ENCODE data around the gene ITSN2. TPM values are rescaled to one million over a fixed set of nuclear protein-coding genes. Genes with fewer than 3 reads are reported as not detected.
"Not testable (repeated sequence)": the region's sequence is repeated elsewhere in the genome, so short reads cannot be mapped to it uniquely, and the experiment has no call there.

Gene ITSN2
- polyA plus RNA-seq, 1 experiment, result 27.3 TPM

DNA sequence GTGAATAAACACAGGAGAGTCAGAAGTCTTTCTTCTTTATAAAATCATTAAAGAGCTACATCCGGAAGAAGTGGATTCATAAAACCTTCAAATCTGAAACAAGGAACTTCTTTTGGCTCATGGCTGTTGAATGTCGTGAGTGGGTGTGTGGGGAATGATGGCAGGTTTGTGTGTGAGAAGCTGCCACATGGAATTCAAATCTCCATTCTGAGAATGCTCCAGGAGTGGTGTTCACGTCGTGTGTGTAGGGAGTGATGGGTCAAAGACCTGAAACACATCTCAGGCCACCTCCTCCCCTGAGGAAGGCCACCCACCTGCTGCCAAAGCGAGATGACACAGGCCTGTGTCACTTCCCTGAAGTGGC is 156.6 kb downstream of the ITSN2 start:
- H3K27ac ChIP-seq (ENCODE audit: low read depth, low read length), result no peak overlapping the region
- DNase-seq (ENCODE audit: low read depth, low spot score), result no peak
- ChIA-PET CTCF (no interaction called here), POLR2A (no interaction called here)
- no peaks in the 10 kb centered on the region for H3K27me3 ChIP-seq (ENCODE audit: control insufficient read depth, insufficient read depth, low read length)
- no peak overlapping the region for H3K4me3 ChIP-seq (ENCODE audit: low read depth, low read length)
- H3K9me3 ChIP-seq (ENCODE audit: control insufficient read depth, insufficient read depth, low read length), result no peaks in the 10 kb centered on the region
- TF ChIP-seq, protein P1, sequence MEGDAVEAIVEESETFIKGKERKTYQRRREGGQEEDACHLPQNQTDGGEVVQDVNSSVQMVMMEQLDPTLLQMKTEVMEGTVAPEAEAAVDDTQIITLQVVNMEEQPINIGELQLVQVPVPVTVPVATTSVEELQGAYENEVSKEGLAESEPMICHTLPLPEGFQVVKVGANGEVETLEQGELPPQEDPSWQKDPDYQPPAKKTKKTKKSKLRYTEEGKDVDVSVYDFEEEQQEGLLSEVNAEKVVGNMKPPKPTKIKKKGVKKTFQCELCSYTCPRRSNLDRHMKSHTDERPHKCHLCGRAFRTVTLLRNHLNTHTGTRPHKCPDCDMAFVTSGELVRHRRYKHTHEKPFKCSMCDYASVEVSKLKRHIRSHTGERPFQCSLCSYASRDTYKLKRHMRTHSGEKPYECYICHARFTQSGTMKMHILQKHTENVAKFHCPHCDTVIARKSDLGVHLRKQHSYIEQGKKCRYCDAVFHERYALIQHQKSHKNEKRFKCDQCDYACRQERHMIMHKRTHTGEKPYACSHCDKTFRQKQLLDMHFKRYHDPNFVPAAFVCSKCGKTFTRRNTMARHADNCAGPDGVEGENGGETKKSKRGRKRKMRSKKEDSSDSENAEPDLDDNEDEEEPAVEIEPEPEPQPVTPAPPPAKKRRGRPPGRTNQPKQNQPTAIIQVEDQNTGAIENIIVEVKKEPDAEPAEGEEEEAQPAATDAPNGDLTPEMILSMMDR (IDR thresholded peaks at IDR 0.05; ENCODE audit: low read depth, low read length), result no peak

DNA sequence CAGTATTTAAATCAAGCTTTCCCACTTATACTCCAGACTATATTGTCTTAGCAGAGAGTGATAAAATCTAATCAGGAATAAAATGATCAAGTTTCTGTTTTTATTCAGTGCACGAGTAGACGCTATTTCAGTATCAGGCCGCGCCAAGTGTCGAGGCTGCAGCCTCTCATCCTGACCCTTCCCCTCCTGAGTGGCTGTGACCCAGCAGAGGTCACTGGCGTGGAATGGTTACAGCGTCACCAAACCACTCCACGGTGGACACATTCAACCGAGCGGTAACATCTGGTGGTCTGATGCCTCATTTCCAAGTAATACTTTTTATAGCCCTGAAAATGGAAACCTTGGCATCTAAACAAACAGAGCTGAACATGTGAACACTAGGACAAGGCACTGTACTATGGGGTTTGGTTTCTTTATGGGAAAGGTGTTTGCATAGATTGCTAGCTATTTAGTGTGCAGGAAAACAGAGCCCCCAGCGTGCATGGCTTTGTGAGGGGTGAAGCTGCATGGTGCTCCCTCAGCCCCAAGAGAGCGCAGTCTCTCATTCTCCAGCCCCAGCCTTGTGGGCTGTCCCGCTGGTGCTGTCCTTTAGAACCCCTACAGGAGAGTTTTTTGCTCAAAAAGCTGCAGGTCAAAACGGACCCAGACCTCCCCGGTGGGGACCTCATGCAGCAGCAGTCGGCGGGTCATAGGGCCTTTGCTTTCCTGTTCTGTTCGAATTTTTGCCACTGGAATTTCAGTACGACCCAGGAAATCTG is 157.1 kb downstream of the ITSN2 start:
- H3K4me3 ChIP-seq (ENCODE audit: low read depth, low read length), result no peak overlapping the region
- DNase-seq (ENCODE audit: low read depth, low spot score), result no peak
- no peaks in the 10 kb centered on the region for H3K27me3 ChIP-seq (ENCODE audit: control insufficient read depth, insufficient read depth, low read length)
- TF ChIP-seq, protein P1 (IDR thresholded peaks at IDR 0.05; ENCODE audit: low read depth, low read length), result no peak
- ChIA-PET CTCF (no interaction called here), POLR2A (interaction anchor here (0.5 kb wide), 1 partner anchor 565 kb away, joined by 10 read pairs; no protein-coding TSS in a partner anchor)
- H3K9me3 ChIP-seq (ENCODE audit: control insufficient read depth, insufficient read depth, low read length), result no peaks in the 10 kb centered on the region
- no peak overlapping the region for H3K27ac ChIP-seq (ENCODE audit: low read depth, low read length)

DNA sequence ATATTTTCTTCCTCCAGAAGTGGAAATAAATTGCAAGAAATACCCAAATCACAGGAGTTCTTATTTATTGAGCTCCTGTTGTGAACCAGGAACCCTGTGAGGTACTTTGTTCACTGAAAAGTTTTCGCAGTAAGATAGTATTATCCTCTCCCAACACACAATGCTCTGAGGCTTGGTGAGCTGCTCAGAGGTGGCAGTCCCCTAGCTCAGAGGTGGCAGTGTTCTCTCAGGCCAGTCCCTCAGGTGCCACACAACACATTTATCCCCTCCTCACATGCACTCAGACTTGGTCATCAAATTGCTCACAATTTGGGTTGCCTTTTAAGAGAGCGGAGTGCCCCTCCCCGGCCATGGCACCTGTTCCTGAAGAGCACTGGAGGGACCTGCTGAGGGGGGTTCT is 159.5 kb downstream of the ITSN2 start:
- no peak for DNase-seq (ENCODE audit: low read depth, low spot score)
- Histone ChIP-seq H3K27ac (ENCODE audit: low read depth, low read length) (no peak overlapping the region), H3K27me3 (ENCODE audit: control insufficient read depth, insufficient read depth, low read length) (no peaks in the 10 kb centered on the region), H3K4me3 (ENCODE audit: low read depth, low read length) (no peak overlapping the region), H3K9me3 (ENCODE audit: control insufficient read depth, insufficient read depth, low read length) (no peaks in the 10 kb centered on the region)
- ChIA-PET POLR2A (no interaction called here), CTCF (no interaction called here)
- TF ChIP-seq, protein P1 (IDR thresholded peaks at IDR 0.05; ENCODE audit: low read depth, low read length), result no peak

DNA sequence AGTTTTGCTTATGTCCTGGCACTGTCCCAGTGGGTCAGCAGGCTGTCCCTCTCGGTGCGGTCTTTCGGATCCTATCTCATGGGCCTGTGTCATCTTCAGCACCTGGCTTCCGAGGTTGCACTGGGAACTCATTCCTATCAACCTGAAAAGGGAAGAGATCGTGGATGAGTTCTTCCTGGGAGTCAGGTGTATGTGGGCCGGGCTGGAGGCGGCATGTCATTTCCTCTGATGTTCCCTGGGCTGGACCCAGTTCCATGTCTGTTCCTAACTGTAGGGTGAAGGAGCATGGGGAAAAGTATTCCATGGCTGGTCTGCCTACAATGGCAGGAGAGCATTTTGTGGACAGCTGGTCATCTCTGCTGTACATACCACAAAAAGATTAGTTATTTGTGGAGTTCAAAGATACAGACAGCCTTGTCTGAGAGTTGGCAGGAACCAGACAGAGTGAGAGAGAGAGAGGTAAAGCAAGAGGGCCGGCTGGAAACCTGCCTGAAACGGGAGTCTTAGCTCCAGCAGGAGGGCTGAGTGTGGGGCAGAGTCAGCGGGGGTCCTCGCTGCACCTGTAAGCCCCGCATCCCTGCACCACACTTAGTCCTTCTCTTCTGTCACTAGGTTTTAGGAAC is 160.3 kb downstream of the ITSN2 start:
- ChIA-PET CTCF (no interaction called here), POLR2A (no interaction called here)
- H3K27me3 ChIP-seq (ENCODE audit: control insufficient read depth, insufficient read depth, low read length), result no peaks in the 10 kb centered on the region
- TF ChIP-seq, protein P1 (IDR thresholded peaks at IDR 0.05; ENCODE audit: low read depth, low read length), result no peak
- H3K27ac ChIP-seq (ENCODE audit: low read depth, low read length), result no peak overlapping the region
- no peaks in the 10 kb centered on the region for H3K9me3 ChIP-seq (ENCODE audit: control insufficient read depth, insufficient read depth, low read length)
- no peak overlapping the region for H3K4me3 ChIP-seq (ENCODE audit: low read depth, low read length)
- DNase-seq (ENCODE audit: low read depth, low spot score), result no peak

DNA sequence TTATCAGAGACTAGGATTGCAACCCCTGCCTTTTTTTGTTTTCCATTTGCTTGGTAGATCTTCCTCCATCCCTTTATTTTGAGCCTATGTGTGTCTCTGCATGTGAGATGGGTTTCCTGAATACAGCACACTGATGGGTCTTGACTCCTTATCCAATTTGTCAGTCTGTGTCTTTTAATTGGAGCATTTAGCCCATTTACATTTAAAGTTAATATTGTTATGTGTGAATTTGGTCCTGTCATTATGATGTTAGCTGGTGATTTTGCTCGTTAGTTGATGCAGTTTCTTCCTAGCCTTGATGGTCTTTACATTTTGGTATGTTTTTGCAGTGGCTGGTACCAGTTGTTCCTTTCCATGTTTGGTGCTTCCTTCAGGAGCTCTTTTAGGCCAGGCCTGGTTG is 163.1 kb downstream of the ITSN2 start:
- H3K27ac ChIP-seq (ENCODE audit: low read depth, low read length); DNase-seq (ENCODE audit: low read depth, low spot score); H3K9me3 ChIP-seq (ENCODE audit: control insufficient read depth, insufficient read depth, low read length); H3K27me3 ChIP-seq (ENCODE audit: control insufficient read depth, insufficient read depth, low read length); CTCF ChIA-PET; POLR2A ChIA-PET; H3K4me3 ChIP-seq (ENCODE audit: low read depth, low read length): not testable (repeated sequence)
